Subcutaneous adipose tissue (tissue), 4 donors: ENCODE data around the gene MVD. TPM values are rescaled to one million over a fixed set of nuclear protein-coding genes. Genes with fewer than 3 reads are reported as not detected.

ENCODE experiments used
- CTCF ChIP-seq: fragments of 450-650 bp; IDR thresholded peaks from one replicate; pipeline ENCODE4 v1.5.1; 2016; ENCODE audit warnings: low read depth, mild to moderate bottlenecking, control low read depth, antibody characterized with exemption, moderate library complexity
- total RNA-seq, 4 donors: library from RNA; depleted of rRNA; stranded (reverse); fragments of >200 nt; gene quantifications; one replicate each; pipeline ENCODE4 v1.1.0, GENCODE V29; 2016

MVD gene
- total RNA-seq, 4 donors from 2014 or later = 10.1 to 23.4 (median 16.9) TPM

GRCh38 chr16:88677721-88678120 is 14.8 kb upstream of the MVD start:
- TF ChIP-seq CTCF = no peak

- no peak for TF ChIP-seq CTCF
Measured at GRCh38 chr16:88676502-88677242, 13.8 kb upstream of the MVD start.

- TF ChIP-seq CTCF = no peak
Measured at GRCh38 chr16:88673716-88674379, 11.0 kb upstream of the MVD start.

GRCh38 chr16:88672776-88673175 is 9.9 kb upstream of the MVD start:
- TF ChIP-seq CTCF = no peak

GRCh38 chr16:88671806-88672205 is 8.9 kb upstream of the MVD start:
- TF ChIP-seq CTCF = no peak

- no peak for TF ChIP-seq CTCF
Measured at GRCh38 chr16:88669980-88670379, 7.1 kb upstream of the MVD start.

- no peak for TF ChIP-seq CTCF
Measured at GRCh38 chr16:88667461-88667860, 4.6 kb upstream of the MVD start.
